DMS114 treated with DMSO at 0.1 percent for 48 hours (cell line): ENCODE data around the gene CMTR1.
"Not testable (repeated sequence)": the region's sequence is repeated elsewhere in the genome, so short reads cannot be mapped to it uniquely, and the experiment has no call there.

Experiments
- DNase-seq: peaks from one replicate; lab custom pipeline; 2025; ENCODE audit not compliant: unreplicated experiment; lab: John Stamatoyannopoulos, UW

CMTR1 gene

GRCh38 chr6:37435373-37435772 lies 2.4 kb downstream of the CMTR1 start:
- DNase-seq, result no peak

GRCh38 chr6:37435816-37436215 lies 2.8 kb downstream of the CMTR1 start:
- no peak for DNase-seq

DNA sequence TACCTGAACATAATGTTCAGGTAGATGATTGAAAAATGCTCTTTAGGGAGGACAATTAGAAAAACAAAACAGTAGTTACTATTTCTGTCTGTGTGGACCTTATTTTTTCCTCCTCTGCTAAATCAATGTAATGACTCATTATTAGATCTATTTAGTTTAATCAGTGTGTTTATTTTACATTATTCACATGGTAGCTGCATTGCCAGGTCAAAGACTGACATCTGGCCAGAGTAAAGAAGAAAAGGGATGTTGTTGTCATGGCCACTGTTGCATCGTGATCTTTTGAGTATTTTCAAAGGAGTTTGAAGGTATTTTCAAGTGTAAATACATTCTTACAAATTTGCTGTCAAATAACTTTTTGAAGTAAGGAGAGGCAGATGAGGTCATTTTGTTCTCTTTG lies 5.9 kb downstream of the CMTR1 start:
- no peak for DNase-seq

DNA sequence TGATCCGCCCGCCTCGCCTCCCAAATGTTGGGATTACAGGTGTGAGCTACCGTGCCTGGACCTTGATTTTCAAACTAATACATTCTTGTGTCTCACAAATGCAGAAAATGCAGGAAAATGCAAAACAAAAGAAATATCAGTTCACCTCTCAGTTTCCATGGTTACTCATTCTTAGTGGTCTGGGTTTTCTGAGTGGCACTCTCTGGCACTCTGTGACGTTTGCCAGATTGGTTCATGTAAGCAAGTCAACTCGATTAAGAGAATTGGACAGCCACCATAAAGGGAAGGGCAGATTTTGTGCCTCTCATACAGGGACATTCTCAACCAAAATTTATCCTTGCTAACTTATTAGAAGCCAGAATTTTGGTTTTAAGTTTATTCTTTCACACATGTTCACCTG lies 8.6 kb downstream of the CMTR1 start:
- DNase-seq, result no peak

GRCh38 chr6:37442416-37443215 lies 9.6 kb downstream of the CMTR1 start:
- no peak for DNase-seq

- not testable (repeated sequence) for DNase-seq
Measured at GRCh38 chr6:37443216-37443542, 10.2 kb downstream of the CMTR1 start.

- DNase-seq, result no peak
Measured at GRCh38 chr6:37449984-37450383, 17.0 kb downstream of the CMTR1 start.

DNA sequence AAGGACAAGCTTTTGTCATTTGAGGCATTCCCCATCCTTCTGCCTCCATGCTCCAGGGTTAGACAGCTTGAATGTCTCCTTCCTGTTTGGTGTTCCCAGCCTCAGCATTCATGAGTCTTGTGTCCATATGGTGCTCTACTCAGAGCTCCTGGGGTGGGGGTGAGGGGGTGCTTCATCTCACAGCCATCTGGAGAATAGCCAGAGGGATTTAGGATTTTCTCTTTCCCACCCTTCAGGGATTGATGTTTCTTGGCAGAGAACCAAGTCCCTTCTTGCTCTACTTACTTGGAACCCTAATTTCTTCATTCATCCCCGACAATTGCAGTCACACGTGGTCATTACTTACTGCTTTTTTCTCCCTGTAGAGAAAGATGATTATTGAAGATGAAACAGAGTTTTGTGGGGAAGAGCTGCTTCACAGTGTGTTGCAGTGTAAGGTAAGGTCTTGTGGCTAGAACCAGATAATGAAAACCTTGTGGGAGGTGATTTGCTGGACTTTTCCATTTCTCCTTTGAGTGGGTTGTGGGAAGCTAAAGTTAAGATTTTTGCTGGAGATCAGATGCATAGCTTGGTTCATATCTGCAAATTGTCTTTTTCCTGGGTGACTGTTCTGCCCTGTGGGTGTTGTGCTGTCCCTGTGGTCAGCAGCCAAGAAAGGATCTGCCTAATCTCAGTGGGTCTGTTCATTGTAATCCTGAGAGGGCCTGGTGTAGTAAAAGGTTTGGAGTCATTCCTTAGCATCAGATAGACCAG lies 18.6 kb downstream of the CMTR1 start:
- no peak for DNase-seq

DNA sequence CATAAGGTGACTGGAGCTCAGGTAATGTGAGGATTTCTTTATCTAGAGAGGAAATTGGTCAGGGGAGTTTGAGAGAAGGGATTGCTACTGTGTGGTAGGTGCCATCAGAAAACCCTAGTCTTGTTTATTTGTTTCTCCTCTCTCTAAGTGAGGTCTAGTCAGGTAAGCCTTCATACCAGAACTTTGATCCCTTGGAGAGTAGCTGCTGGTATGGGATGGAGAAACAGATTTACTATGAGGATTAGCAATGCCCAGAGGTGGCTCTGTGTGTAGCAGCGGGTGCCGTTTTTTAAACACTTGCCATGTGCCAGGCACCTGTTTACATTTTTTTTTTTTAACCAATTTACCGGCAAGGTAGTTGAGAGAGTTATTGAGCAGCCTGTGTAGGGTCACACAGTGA lies 19.5 kb downstream of the CMTR1 start:
- no peak for DNase-seq

- DNase-seq, result no peak
Measured at GRCh38 chr6:37454420-37455140, 21.6 kb downstream of the CMTR1 start.

GRCh38 chr6:37456126-37456525 lies 23.1 kb downstream of the CMTR1 start:
- no peak for DNase-seq

- DNase-seq, result no peak
Measured at GRCh38 chr6:37456816-37457560, 24.0 kb downstream of the CMTR1 start.

GRCh38 chr6:37459981-37460800 lies 27.2 kb downstream of the CMTR1 start:
- no peak for DNase-seq

GRCh38 chr6:37460805-37461204 lies 27.8 kb downstream of the CMTR1 start:
- DNase-seq, result no peak

- no peak for DNase-seq
Measured at GRCh38 chr6:37463110-37463509, 30.1 kb downstream of the CMTR1 start.

DNA sequence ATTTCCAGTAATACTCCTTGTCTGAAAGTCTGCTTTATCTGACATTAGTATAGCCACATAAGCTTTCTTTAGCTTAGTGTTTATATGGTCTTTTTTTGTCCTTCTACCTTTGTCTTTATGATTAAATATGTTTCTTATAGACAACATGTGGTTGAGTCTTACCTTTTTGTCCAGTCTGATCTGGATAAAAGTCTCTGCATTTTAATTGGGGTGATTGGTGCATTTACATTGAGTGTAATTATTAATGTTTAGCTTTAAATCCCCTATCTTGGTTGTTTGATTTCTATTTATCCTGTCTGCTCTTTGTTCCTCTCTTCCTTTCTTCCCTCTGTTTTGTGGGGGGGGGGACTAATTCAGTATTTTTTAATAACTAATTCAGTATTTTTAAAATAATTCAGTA lies 34.7 kb downstream of the CMTR1 start:
- DNase-seq, result no peak

- no peak for DNase-seq
Measured at GRCh38 chr6:37473364-37474095, 40.5 kb downstream of the CMTR1 start.

DNA sequence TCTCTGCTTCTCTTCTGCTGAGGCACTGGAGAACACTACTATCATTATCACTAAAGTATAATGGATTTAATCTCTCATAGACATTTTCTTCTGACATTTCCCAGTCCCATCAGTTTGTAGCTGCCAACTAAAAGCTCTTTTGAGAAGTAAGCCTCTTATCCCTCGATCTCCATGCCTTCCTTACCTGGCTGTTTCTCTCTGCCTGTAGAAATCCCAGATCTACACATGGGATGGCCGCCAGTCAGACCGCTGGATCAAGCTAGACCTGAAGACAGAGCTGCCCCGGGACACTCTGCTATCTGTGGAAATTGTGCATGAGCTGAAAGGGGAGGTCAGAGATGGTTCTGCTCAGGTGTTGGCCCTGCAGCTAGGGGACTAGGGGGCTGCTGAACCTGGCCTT lies 41.3 kb downstream of the CMTR1 start:
- DNase-seq, result no peak

DNA sequence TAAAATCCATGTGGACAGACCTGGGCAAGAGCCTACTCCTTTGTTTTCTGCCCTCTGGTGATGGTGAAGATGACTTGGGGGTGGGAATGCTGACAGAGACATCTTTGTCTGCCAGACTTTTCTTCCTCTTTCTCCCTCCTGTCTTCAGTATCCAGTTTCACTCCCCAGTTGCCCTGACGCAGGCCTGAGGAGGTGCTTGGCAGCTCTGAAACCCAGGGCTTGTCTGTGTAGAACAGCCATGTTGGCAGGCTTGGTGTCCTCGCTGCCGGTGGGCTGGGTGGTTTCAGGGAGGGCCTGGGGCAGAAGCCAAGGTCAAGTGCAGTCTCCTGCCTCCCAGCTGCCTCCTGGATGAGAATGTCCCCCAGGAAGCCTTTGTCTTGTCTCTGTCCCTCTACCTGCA lies 44.2 kb downstream of the CMTR1 start:
- DNase-seq, result no peak
